HG02852 (cell line): Measurements from ENCODE around the gene FHOD3.

Experiments
- ATAC-seq: cut with Tn5 transposase; IDR thresholded peaks from one replicate; pipeline ENCODE4 v1.9.1; 2021; ENCODE audit warnings: mild to moderate bottlenecking, moderate library complexity; ENCODE audit not compliant: unreplicated experiment

The FHOD3 gene

GRCh38 chr18:36724169-36724568, 426.7 kb downstream of the FHOD3 start:
- no peak for ATAC-seq

- no peak for ATAC-seq
Measured at GRCh38 chr18:36724591-36725001, 427.1 kb downstream of the FHOD3 start.

GRCh38 chr18:36728345-36728744, 430.8 kb downstream of the FHOD3 start:
- ATAC-seq, result no peak

GRCh38 chr18:36729197-36729596, 431.7 kb downstream of the FHOD3 start:
- no peak for ATAC-seq

GRCh38 chr18:36732264-36732663, 434.8 kb downstream of the FHOD3 start:
- ATAC-seq, result no peak

GRCh38 chr18:36733150-36733549, 435.6 kb downstream of the FHOD3 start:
- no peak for ATAC-seq

GRCh38 chr18:36734596-36734995, 437.1 kb downstream of the FHOD3 start:
- no peak for ATAC-seq

- ATAC-seq, result no peak
Measured at GRCh38 chr18:36735130-36735529, 437.6 kb downstream of the FHOD3 start.

GRCh38 chr18:36736094-36736493, 438.6 kb downstream of the FHOD3 start:
- no peak for ATAC-seq

GRCh38 chr18:36737316-36737715, 439.8 kb downstream of the FHOD3 start:
- ATAC-seq, result no peak

GRCh38 chr18:36744261-36744876, 446.9 kb downstream of the FHOD3 start:
- no peak for ATAC-seq

GRCh38 chr18:36745219-36745975, 447.9 kb downstream of the FHOD3 start:
- ATAC-seq, result no peak

- ATAC-seq, result no peak
Measured at GRCh38 chr18:36752929-36753865, 455.7 kb downstream of the FHOD3 start.

- no peak for ATAC-seq
Measured at GRCh38 chr18:36756242-36756641, 458.7 kb downstream of the FHOD3 start.

GRCh38 chr18:36757081-36757480, 459.6 kb downstream of the FHOD3 start:
- ATAC-seq, result no peak

GRCh38 chr18:36757991-36758390, 460.5 kb downstream of the FHOD3 start:
- no peak for ATAC-seq

GRCh38 chr18:36758623-36759022, 461.1 kb downstream of the FHOD3 start:
- ATAC-seq, result no peak

- ATAC-seq, result no peak
Measured at GRCh38 chr18:36759167-36759776, 461.8 kb downstream of the FHOD3 start.

- ATAC-seq, result no peak
Measured at GRCh38 chr18:36760598-36760997, 463.1 kb downstream of the FHOD3 start.

- ATAC-seq, result no peak
Measured at GRCh38 chr18:36761186-36761698, 463.7 kb downstream of the FHOD3 start.

GRCh38 chr18:36762074-36762473, 464.6 kb downstream of the FHOD3 start:
- ATAC-seq, result no peak
